BE2C (cell line): ENCODE data around the gene ATP7A.
"Not testable (repeated sequence)": the region's sequence is repeated elsewhere in the genome, so short reads cannot be mapped to it uniquely, and the experiment has no call there.

Experiments used
- DNase-seq: peaks from one replicate; pipeline ENCODE4 v3.0.0-alpha.2; 2020
- H3K27me3 ChIP-seq: fragments of 250-450 bp; sonication (Bioruptor Pico); 2 replicates; pipeline ENCODE4 v1.5.1; 2020; ENCODE audit warnings: mild to moderate bottlenecking
- H3K36me3 ChIP-seq: fragments of 250-450 bp; sonication (Bioruptor Pico); 2 replicates; pipeline ENCODE4 v1.5.1; 2020; ENCODE audit warnings: mild to moderate bottlenecking
- H3K4me1 ChIP-seq: fragments of 250-450 bp; sonication (Bioruptor Pico); 2 replicates; pipeline ENCODE4 v1.5.1; 2020
- H3K4me3 ChIP-seq: 2 replicates; pipeline ENCODE4 v1.5.1; 2011; ENCODE audit warnings: low read depth, low read length
- H3K9me3 ChIP-seq: fragments of 250-450 bp; sonication (Bioruptor Pico); 2 replicates; pipeline ENCODE4 v1.5.1; 2020
- TF ChIP-seq, protein P1 (sequence below): IDR thresholded peaks from 2 replicates; pipeline ENCODE4 v1.5.1; 2012; ENCODE audit warnings: mild to moderate bottlenecking, low read depth, low read length

The ATP7A gene

DNA sequence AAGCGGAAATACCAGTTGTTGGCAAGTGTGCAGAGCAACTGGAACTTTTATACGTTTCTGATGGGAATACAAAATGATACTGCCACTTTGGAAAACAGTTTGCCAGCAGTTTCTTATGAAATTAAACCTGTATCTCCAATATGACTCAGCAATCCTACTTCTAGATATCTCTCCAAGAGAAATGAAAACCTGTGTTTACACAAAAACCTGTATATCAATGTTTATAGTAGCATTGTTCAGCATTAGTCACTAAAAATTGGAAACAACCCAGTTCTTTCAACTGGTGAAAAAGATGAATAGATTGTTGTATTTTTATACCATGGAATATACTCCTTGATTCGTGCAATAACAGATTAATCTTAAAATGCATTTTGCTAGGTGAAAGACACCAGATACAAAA, 26.8 kb downstream of the ATP7A start:
- H3K9me3 ChIP-seq, result no peaks in the 10 kb centered on the region
- no peak for DNase-seq
- no peaks in the 10 kb centered on the region for H3K4me1 ChIP-seq
- no peaks in the 10 kb centered on the region for H3K27me3 ChIP-seq
- H3K36me3 ChIP-seq, result no peaks in the 10 kb centered on the region
- no peak overlapping the region for H3K4me3 ChIP-seq
- TF ChIP-seq, protein P1, sequence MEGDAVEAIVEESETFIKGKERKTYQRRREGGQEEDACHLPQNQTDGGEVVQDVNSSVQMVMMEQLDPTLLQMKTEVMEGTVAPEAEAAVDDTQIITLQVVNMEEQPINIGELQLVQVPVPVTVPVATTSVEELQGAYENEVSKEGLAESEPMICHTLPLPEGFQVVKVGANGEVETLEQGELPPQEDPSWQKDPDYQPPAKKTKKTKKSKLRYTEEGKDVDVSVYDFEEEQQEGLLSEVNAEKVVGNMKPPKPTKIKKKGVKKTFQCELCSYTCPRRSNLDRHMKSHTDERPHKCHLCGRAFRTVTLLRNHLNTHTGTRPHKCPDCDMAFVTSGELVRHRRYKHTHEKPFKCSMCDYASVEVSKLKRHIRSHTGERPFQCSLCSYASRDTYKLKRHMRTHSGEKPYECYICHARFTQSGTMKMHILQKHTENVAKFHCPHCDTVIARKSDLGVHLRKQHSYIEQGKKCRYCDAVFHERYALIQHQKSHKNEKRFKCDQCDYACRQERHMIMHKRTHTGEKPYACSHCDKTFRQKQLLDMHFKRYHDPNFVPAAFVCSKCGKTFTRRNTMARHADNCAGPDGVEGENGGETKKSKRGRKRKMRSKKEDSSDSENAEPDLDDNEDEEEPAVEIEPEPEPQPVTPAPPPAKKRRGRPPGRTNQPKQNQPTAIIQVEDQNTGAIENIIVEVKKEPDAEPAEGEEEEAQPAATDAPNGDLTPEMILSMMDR, result no peak

DNA sequence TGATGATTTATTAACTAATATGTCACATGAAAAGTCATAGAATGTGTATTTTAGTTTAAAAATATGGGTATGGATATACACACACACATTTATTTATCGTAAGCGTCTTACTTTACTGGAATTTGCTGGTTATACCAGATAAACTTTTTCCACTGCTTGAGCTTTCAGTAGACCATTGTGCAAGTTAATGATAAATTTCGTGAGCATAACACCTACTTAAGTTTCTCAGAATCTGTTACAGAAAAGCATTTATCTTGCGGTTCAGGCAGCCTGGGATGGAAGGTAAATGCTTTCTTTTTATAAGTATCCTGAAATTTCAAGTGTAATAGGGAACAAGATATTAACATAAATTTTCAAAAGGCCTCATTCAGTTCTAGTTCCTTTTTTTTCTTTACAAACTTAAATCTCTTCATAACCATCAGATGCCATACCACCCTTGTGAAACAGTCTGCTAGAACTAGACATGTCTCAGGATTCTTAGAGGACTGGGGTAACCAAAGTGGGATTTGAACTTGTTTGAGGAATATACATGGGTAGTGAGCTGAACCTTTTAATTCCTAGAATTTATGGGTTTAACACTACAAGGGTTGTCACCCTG, 27.7 kb downstream of the ATP7A start:
- TF ChIP-seq, protein P1, result no peak
- DNase-seq, result no peak
- Histone ChIP-seq H3K4me1 (no peaks in the 10 kb centered on the region), H3K27me3 (no peaks in the 10 kb centered on the region), H3K4me3 (no peak overlapping the region), H3K9me3 (no peaks in the 10 kb centered on the region), H3K36me3 (no peaks in the 10 kb centered on the region)

DNA sequence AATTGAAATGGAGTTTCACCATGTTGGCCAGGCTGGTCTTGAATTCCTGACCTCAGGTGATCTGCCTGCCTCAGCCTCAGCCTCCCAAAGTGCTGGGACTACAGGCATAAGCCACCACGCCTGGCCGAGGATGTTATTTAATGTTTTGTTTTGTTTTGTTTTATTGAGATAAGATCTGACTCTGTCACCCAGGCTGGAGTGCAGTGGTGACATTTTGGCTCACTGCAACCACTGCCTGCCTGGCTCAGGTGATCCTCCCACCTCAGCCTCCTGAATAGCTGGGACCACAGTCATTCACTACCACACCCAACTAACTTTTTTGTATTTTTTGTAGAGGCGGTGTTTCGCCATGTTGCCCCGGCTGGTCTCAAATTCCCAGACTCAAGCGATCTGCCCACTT, 34.5 kb downstream of the ATP7A start:
- H3K9me3 ChIP-seq, H3K36me3 ChIP-seq, H3K27me3 ChIP-seq, H3K4me3 ChIP-seq, H3K4me1 ChIP-seq, DNase-seq: not testable (repeated sequence)

DNA sequence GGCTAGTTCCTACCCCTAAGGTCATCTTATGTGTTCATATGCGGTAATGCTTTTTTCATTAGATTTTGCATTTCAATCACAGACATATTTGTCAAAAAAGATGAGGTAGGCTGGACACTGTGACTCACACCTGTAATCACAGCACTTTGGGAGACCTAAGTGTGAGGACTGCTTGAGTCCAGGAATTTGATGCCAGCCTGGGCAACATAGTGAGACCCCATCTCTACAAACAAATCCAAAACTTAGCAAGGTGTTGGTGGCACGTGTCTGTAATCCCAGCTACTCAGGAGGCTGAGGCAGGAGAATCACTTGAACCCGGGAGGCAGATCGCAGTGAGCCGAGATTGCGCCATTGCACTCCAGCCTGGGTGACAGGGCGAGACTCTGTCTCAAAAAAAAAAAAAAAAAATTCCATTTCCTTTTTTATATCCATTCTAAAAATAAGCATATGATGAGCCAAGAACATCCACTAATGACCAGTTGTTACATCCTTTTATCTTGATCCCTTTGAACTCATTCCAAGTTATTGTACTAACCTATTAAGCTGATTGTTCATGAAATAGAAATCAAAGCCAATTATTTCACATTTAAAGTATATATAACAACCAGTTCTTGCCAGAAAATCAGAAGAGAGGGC, 35.5 kb downstream of the ATP7A start:
- no peak for DNase-seq
- no peaks in the 10 kb centered on the region for H3K36me3 ChIP-seq
- H3K9me3 ChIP-seq, result no peaks in the 10 kb centered on the region
- H3K4me3 ChIP-seq, result no peak overlapping the region
- H3K27me3 ChIP-seq, result no peaks in the 10 kb centered on the region
- TF ChIP-seq, protein P1, result no peak
- no peaks in the 10 kb centered on the region for H3K4me1 ChIP-seq

DNA sequence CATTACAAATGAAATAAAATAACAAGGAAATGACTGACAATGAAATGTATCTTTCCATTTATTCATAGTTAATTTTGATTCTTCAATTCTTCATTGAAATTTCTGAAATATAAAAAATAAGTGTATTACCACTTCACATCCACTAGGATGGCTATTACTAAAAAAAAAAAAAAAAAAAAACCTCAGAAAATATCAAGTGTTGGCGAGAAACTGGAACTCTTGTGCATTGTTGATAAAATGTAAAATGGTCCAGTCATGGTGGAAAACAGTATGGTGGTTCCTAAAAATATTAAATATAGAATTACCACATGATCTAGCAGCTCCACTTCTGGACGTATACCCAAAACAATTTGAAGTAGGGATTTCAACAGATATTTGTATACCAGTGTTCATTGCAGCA, 36.1 kb downstream of the ATP7A start:
- H3K4me3 ChIP-seq, result no peak overlapping the region
- no peaks in the 10 kb centered on the region for H3K36me3 ChIP-seq
- no peak for DNase-seq
- H3K9me3 ChIP-seq, result no peaks in the 10 kb centered on the region
- no peaks in the 10 kb centered on the region for H3K4me1 ChIP-seq
- no peaks in the 10 kb centered on the region for H3K27me3 ChIP-seq
- TF ChIP-seq, protein P1, result no peak

DNA sequence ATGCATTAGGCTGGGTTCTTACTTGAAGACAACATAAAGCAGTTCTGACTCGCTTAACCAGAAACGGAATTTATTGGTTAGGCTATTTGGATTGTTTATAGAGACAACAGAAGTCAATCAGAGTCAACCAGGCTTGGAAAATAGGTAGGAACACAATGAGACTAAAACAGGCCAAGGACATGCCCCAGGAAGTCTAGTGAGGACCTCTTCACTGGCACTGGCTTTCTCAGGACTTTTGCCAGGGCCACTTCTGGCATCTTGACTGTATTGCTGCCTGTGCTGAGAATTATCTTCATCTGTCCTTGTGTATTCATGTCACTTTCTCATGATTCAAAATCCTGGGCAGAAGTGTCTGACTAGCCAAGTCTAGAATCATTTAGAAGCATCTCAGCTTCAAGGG, 39.3 kb downstream of the ATP7A start:
- H3K36me3 ChIP-seq, result no peaks in the 10 kb centered on the region
- no peaks in the 10 kb centered on the region for H3K27me3 ChIP-seq
- no peak for DNase-seq
- no peak overlapping the region for H3K4me3 ChIP-seq
- H3K4me1 ChIP-seq, result no peaks in the 10 kb centered on the region
- TF ChIP-seq, protein P1, result no peak
- no peaks in the 10 kb centered on the region for H3K9me3 ChIP-seq
